Mucosa of stomach (tissue), 1 donor: ENCODE results near the gene PNPLA5.

Experiments used
- H3K27me3 ChIP-seq: one replicate; pipeline ENCODE4 v1.7.0; 2013; ENCODE audit warnings: mild to moderate bottlenecking, low read length; ENCODE audit not compliant: control insufficient read depth, insufficient read depth
- H3K36me3 ChIP-seq: one replicate; pipeline ENCODE4 v1.7.0; 2013; ENCODE audit warnings: low read length; ENCODE audit not compliant: control insufficient read depth, insufficient read depth
- H3K4me1 ChIP-seq: one replicate; pipeline ENCODE4 v1.7.0; 2013; ENCODE audit warnings: mild to moderate bottlenecking, low read length; ENCODE audit not compliant: control insufficient read depth, insufficient read depth
- H3K4me3 ChIP-seq: one replicate; pipeline ENCODE4 v1.7.0; 2013; ENCODE audit warnings: low read length
- H3K9ac ChIP-seq: one replicate; pipeline ENCODE4 v1.7.0; 2013; ENCODE audit warnings: mild to moderate bottlenecking, low read length, moderate library complexity
- H3K9me3 ChIP-seq: one replicate; pipeline ENCODE4 v1.7.0; 2013; ENCODE audit warnings: mild to moderate bottlenecking, low read length, moderate library complexity; ENCODE audit not compliant: control insufficient read depth
- donor health status: Pancreatic carcinoma.

Gene PNPLA5

GRCh38 chr22:43891360-43892182, at the start of gene PNPLA5:
Gene PNPLA5 (minus strand): TSS chr22:43892013. CDS start chr22:43891880, 133 bp downstream.
- H3K4me3 ChIP-seq = no peak within 1 kb of the TSS
- H3K9ac ChIP-seq = no peak within 1 kb of the TSS
- H3K27me3 ChIP-seq = peaks cover 34% of the 10 kb centered on the region
- H3K4me1 ChIP-seq = no peaks in the 10 kb centered on the region
- H3K9me3 ChIP-seq = no peaks in the 10 kb centered on the region
- no peaks in the 10 kb centered on the region for H3K36me3 ChIP-seq

- Histone ChIP-seq H3K4me1 (no peaks in the 10 kb centered on the region), H3K4me3 (no peak overlapping the region), H3K36me3 (no peaks in the 10 kb centered on the region), H3K9me3 (no peaks in the 10 kb centered on the region), H3K27me3 (no peaks in the 10 kb centered on the region), H3K9ac (no peak overlapping the region)
Measured at GRCh38 chr22:43941449-43941848, 49.6 kb upstream of the PNPLA5 start.

GRCh38 chr22:43931771-43932170, 40.0 kb upstream of the PNPLA5 start:
- Histone ChIP-seq H3K9me3 (no peaks in the 10 kb centered on the region), H3K4me3 (no peak overlapping the region), H3K36me3 (no peaks in the 10 kb centered on the region), H3K9ac (no peak overlapping the region), H3K4me1 (no peaks in the 10 kb centered on the region), H3K27me3 (no peaks in the 10 kb centered on the region)

GRCh38 chr22:43928908-43929307, 37.1 kb upstream of the PNPLA5 start:
- Histone ChIP-seq H3K9me3 (no peaks in the 10 kb centered on the region), H3K27me3 (peaks cover 4% of the 10 kb centered on the region), H3K4me3 (no peak overlapping the region), H3K36me3 (no peaks in the 10 kb centered on the region), H3K9ac (no peak overlapping the region), H3K4me1 (peaks cover 19% of the 10 kb centered on the region)

- H3K9me3 ChIP-seq = no peaks in the 10 kb centered on the region
- peaks cover 6% of the 10 kb centered on the region for H3K27me3 ChIP-seq
- H3K9ac ChIP-seq = no peak overlapping the region
- no peaks in the 10 kb centered on the region for H3K36me3 ChIP-seq
- no peak overlapping the region for H3K4me3 ChIP-seq
- H3K4me1 ChIP-seq = peaks cover 19% of the 10 kb centered on the region
Measured at GRCh38 chr22:43928468-43928867, 36.7 kb upstream of the PNPLA5 start.

- no peaks in the 10 kb centered on the region for H3K9me3 ChIP-seq
- H3K36me3 ChIP-seq = no peaks in the 10 kb centered on the region
- H3K4me1 ChIP-seq = peaks cover 19% of the 10 kb centered on the region
- peaks cover 6% of the 10 kb centered on the region for H3K27me3 ChIP-seq
- H3K9ac ChIP-seq = no peak overlapping the region
- no peak overlapping the region for H3K4me3 ChIP-seq
Measured at GRCh38 chr22:43926349-43926710, 34.5 kb upstream of the PNPLA5 start.

- H3K9me3 ChIP-seq = no peaks in the 10 kb centered on the region
- no peak overlapping the region for H3K4me3 ChIP-seq
- no peaks in the 10 kb centered on the region for H3K36me3 ChIP-seq
- peaks cover 6% of the 10 kb centered on the region for H3K27me3 ChIP-seq
- no peak overlapping the region for H3K9ac ChIP-seq
- peaks cover 19% of the 10 kb centered on the region for H3K4me1 ChIP-seq
Measured at GRCh38 chr22:43925433-43926348, 33.9 kb upstream of the PNPLA5 start.

- H3K9ac ChIP-seq = no peak overlapping the region
- H3K4me3 ChIP-seq = no peak overlapping the region
- H3K27me3 ChIP-seq = peaks cover 6% of the 10 kb centered on the region
- peaks cover 19% of the 10 kb centered on the region for H3K4me1 ChIP-seq
- no peaks in the 10 kb centered on the region for H3K9me3 ChIP-seq
- H3K36me3 ChIP-seq = no peaks in the 10 kb centered on the region
Measured at GRCh38 chr22:43924877-43925276, 33.1 kb upstream of the PNPLA5 start.

GRCh38 chr22:43923631-43924464, 32.0 kb upstream of the PNPLA5 start, which contains the start of gene PNPLA3:
Gene PNPLA3 (plus strand): TSS chr22:43923805. CDS start chr22:43923912, 107 bp downstream.
- Histone ChIP-seq H3K36me3 (no peaks in the 10 kb centered on the region), H3K27me3 (peaks cover 6% of the 10 kb centered on the region), H3K4me1 (peaks cover 19% of the 10 kb centered on the region), H3K4me3 (no peak within 1 kb of the TSS), H3K9me3 (no peaks in the 10 kb centered on the region), H3K9ac (peak within 1 kb of the TSS; percentile 15)

- H3K4me1 ChIP-seq = peaks cover 19% of the 10 kb centered on the region
- no peaks in the 10 kb centered on the region for H3K9me3 ChIP-seq
- no peak overlapping the region for H3K4me3 ChIP-seq
- no peaks in the 10 kb centered on the region for H3K36me3 ChIP-seq
- no peak overlapping the region for H3K9ac ChIP-seq
- H3K27me3 ChIP-seq = peaks cover 6% of the 10 kb centered on the region
Measured at GRCh38 chr22:43923191-43923590, 31.4 kb upstream of the PNPLA5 start.

- no peak overlapping the region for H3K9ac ChIP-seq
- no peak overlapping the region for H3K4me3 ChIP-seq
- H3K27me3 ChIP-seq = peaks cover 6% of the 10 kb centered on the region
- no peaks in the 10 kb centered on the region for H3K9me3 ChIP-seq
- peaks cover 19% of the 10 kb centered on the region for H3K4me1 ChIP-seq
- no peaks in the 10 kb centered on the region for H3K36me3 ChIP-seq
Measured at GRCh38 chr22:43922123-43922522, 30.3 kb upstream of the PNPLA5 start.
